WTC11 (cell line): ENCODE measurements around the gene DOHH. TPM values are rescaled to one million over a fixed set of nuclear protein-coding genes. Genes with fewer than 3 reads are reported as not detected.

Experiments
- ATAC-seq: fragments of 200-7000 bp; cut with Tn5 transposase; 2 replicates; pipeline ENCODE4 v1.10.0; 2021; ENCODE audit warnings: mild to moderate bottlenecking, moderate library complexity
- CTCF ChIA-PET: fragments of 300-600 bp; sonication (Branson Sonifier 250); formaldehyde crosslinking; loops from one replicate; lab custom pipeline; 2021; ENCODE audit warnings: antibody characterized with exemption; lab: Charles Lee
- POLR2A ChIA-PET: fragments of 350-600 bp; sonication (Branson Sonifier 250); formaldehyde crosslinking; loops from one replicate; lab custom pipeline; 2021; ENCODE audit warnings: antibody characterized with exemption; lab: Charles Lee
- DNase-seq: peaks from one replicate; pipeline ENCODE4 v3.0.0; 2021; ENCODE audit warnings: low spot score
- H3K27ac Mint-ChIP-seq: 2 replicates; pipeline ENCODE4 v1.8.0; 2021; ENCODE audit warnings: mixed read lengths
- H3K27me3 Mint-ChIP-seq: 2 replicates; pipeline ENCODE4 v1.8.0; 2021; ENCODE audit warnings: low read depth, mild to moderate bottlenecking, moderate library complexity, mixed read lengths
- H3K36me3 Mint-ChIP-seq: 2 replicates; pipeline ENCODE4 v1.8.0; 2021; ENCODE audit warnings: mixed read lengths
- H3K4me1 Mint-ChIP-seq: 2 replicates; pipeline ENCODE4 v1.8.0; 2022; ENCODE audit warnings: mixed read lengths
- H3K4me3 Mint-ChIP-seq: 2 replicates; pipeline ENCODE4 v1.8.0; 2021; ENCODE audit warnings: mild to moderate bottlenecking, moderate library complexity, mixed read lengths
- H3K9me3 Mint-ChIP-seq: 2 replicates; pipeline ENCODE4 v1.8.0; 2021; ENCODE audit warnings: mixed read lengths
- ATF6 ChIP-seq: sonication (generic); formaldehyde crosslinking; IDR thresholded peaks from 2 replicates; pipeline ENCODE4 v1.8.1; 2023; ENCODE audit warnings: mild to moderate bottlenecking, missing genetic modification reagents
- CTCF ChIP-seq: fragments of 200-600 bp; IDR thresholded peaks from 2 replicates; pipeline ENCODE4 v1.8.0; 2022; ENCODE audit warnings: antibody characterized with exemption
- E2F4 ChIP-seq: sonication (generic); formaldehyde crosslinking; IDR thresholded peaks from 2 replicates; pipeline ENCODE4 v1.8.1; 2022; ENCODE audit warnings: low read depth, mild to moderate bottlenecking, moderate library complexity, missing genetic modification reagents, borderline replicate concordance
- ESRRA ChIP-seq: sonication (generic); formaldehyde crosslinking; IDR thresholded peaks from 2 replicates; pipeline ENCODE4 v1.8.1; 2022; ENCODE audit warnings: mild to moderate bottlenecking, missing genetic modification reagents, borderline replicate concordance
- FOXK1 ChIP-seq: sonication (generic); formaldehyde crosslinking; IDR thresholded peaks from 2 replicates; pipeline ENCODE4 v1.8.0; 2022; ENCODE audit warnings: mild to moderate bottlenecking, moderate library complexity, missing genetic modification reagents
- HMGXB4 ChIP-seq: sonication (generic); formaldehyde crosslinking; IDR thresholded peaks from 2 replicates; pipeline ENCODE4 v1.8.1; 2023; ENCODE audit warnings: mild to moderate bottlenecking, moderate library complexity, missing genetic modification reagents
- MXD4 ChIP-seq: fragments of 250-450 bp; sonication (Bioruptor Pico); IDR thresholded peaks from 2 replicates; pipeline ENCODE4 v1.8.0; 2021; ENCODE audit warnings: mild to moderate bottlenecking, moderate library complexity, borderline replicate concordance
- NFYB ChIP-seq: sonication (generic); formaldehyde crosslinking; conservative IDR thresholded peaks from 2 replicates; pipeline ENCODE4 v1.8.0; 2022; ENCODE audit warnings: low read depth, missing genetic modification reagents
- OVOL2 ChIP-seq: fragments of 250-450 bp; sonication (Bioruptor Pico); IDR thresholded peaks from 2 replicates; pipeline ENCODE4 v1.9.0; 2021; ENCODE audit warnings: mild to moderate bottlenecking, borderline replicate concordance
- TCF7 ChIP-seq: sonication (generic); formaldehyde crosslinking; IDR thresholded peaks from 2 replicates; pipeline ENCODE4 v1.8.0; 2022; ENCODE audit warnings: mild to moderate bottlenecking, low read depth, missing genetic modification reagents, moderate library complexity
- TP53 ChIP-seq: sonication (generic); formaldehyde crosslinking; IDR thresholded peaks from 2 replicates; pipeline ENCODE4 v1.8.1; 2023; ENCODE audit warnings: mild to moderate bottlenecking, missing genetic modification reagents
- USF2 ChIP-seq: sonication (generic); formaldehyde crosslinking; IDR thresholded peaks from 2 replicates; pipeline ENCODE4 v1.8.1; 2023; ENCODE audit warnings: mild to moderate bottlenecking, missing genetic modification reagents, moderate library complexity
- ZBTB43 ChIP-seq: sonication (generic); formaldehyde crosslinking; IDR thresholded peaks from 2 replicates; pipeline ENCODE4 v1.8.1; 2023; ENCODE audit warnings: mild to moderate bottlenecking, missing genetic modification reagents
- ZNF121 ChIP-seq: sonication (generic); formaldehyde crosslinking; IDR thresholded peaks from 2 replicates; pipeline ENCODE4 v1.8.0; 2023; ENCODE audit warnings: missing genetic modification reagents
- ZNF138 ChIP-seq: sonication (generic); formaldehyde crosslinking; conservative IDR thresholded peaks from 2 replicates; pipeline ENCODE4 v1.8.1; 2022; ENCODE audit warnings: mild to moderate bottlenecking, moderate library complexity, missing genetic modification reagents
- ZNF232 ChIP-seq: sonication (generic); formaldehyde crosslinking; IDR thresholded peaks from 2 replicates; pipeline ENCODE4 v1.8.0; 2022; ENCODE audit warnings: mild to moderate bottlenecking, missing genetic modification reagents
- total RNA-seq: library from RNA; stranded (reverse); gene quantifications from 3 replicates; pipeline ENCODE4 v1.2.3, GENCODE V29; 2021

The DOHH gene
- total RNA-seq, 1 experiment from 2014 or later = 22.2 TPM

GRCh38 chr19:3459965-3460582 lies 40.4 kb downstream of the DOHH start:
- peaks cover 57% of the 10 kb centered on the region for H3K27me3 Mint-ChIP-seq
- ATAC-seq = no peak
- ChIA-PET POLR2A (no interaction called here), CTCF (interaction anchor here (1.6 kb wide), 1 partner anchor 16 kb away, joined by 4 read pairs; no protein-coding TSS in a partner anchor)
- no peak for DNase-seq
- peaks cover 15% of the 10 kb centered on the region for H3K4me1 Mint-ChIP-seq
- no peaks in the 10 kb centered on the region for H3K9me3 Mint-ChIP-seq
- TF ChIP-seq HMGXB4 (CRISPR knock-in tag) (no peak), MXD4 (CRISPR knock-in tag) (no peak), USF2 (CRISPR knock-in tag) (no peak), ATF6 (CRISPR knock-in tag) (no peak), ZNF138 (CRISPR knock-in tag) (no peak), E2F4 (CRISPR knock-in tag) (no peak), TP53 (CRISPR knock-in tag) (no peak), ZBTB43 (no peak), TCF7 (CRISPR knock-in tag) (no peak), FOXK1 (CRISPR knock-in tag) (no peak), OVOL2 (no peak), ZNF121 (CRISPR knock-in tag) (no peak), NFYB (no peak), ZNF232 (CRISPR knock-in tag) (no peak)
- TF ChIP-seq, all 79 proteins: peak for 0
- Mint-ChIP-seq H3K27ac (no peak overlapping the region), H3K4me3 (no peak overlapping the region), H3K36me3 (no peaks in the 10 kb centered on the region)

GRCh38 chr19:3459089-3459881 lies 41.2 kb downstream of the DOHH start:
- POLR2A ChIA-PET = no interaction called here
- DNase-seq = no peak

More at GRCh38 chr19:3459089-3459881, 41.2 kb downstream of the DOHH start:
- TF ChIP-seq ESRRA (CRISPR knock-in tag) (no peak), CTCF (no peak)
- peak; percentile 25; the same call in 1 of the 2 replicates for ATAC-seq
- CTCF ChIA-PET = interaction anchor here (0.9 to 1.7 kb wide), 3 partner anchors 15 to 26 kb away, joined by 3 to 9 read pairs (median 4); no protein-coding TSS in a partner anchor
- Mint-ChIP-seq H3K4me1 (peaks cover 15% of the 10 kb centered on the region), H3K36me3 (no peaks in the 10 kb centered on the region), H3K9me3 (no peaks in the 10 kb centered on the region), H3K27me3 (peaks cover 49% of the 10 kb centered on the region), H3K27ac (no peak overlapping the region), H3K4me3 (peak overlapping the region; percentile 20; the same call in 1 of the 2 replicates)
